Measurements from ENCODE around the gene PCDHGB4. TPM values are rescaled to one million over a fixed set of nuclear protein-coding genes. Genes with fewer than 3 reads are reported as not detected.
"Not testable (repeated sequence)": the region's sequence is repeated elsewhere in the genome, so short reads cannot be mapped to it uniquely, and the experiment has no call there.

The PCDHGB4 gene
- total RNA-seq, 2 donors from 2014 or later, result 10.7 to 13.9 TPM

GRCh38 chr5:141393267-141393666 lies 5.8 kb downstream of the PCDHGB4 start:
- Histone ChIP-seq H3K27ac (ENCODE audit: low read depth, low read length) (no peak overlapping the region), H3K36me3 (ENCODE audit: control insufficient read depth, insufficient read depth, low read length) (no peaks in the 10 kb centered on the region), H3K9me3 (ENCODE audit: control insufficient read depth, low read length) (peaks cover 66% of the 10 kb centered on the region), H3K4me3 (ENCODE audit: low read length) (no peak overlapping the region), H3K9ac (ENCODE audit: extremely low read depth, low read length, poor library complexity, severe bottlenecking) (no peak overlapping the region), H3K27me3 (ENCODE audit: control insufficient read depth, insufficient read depth, low read length, poor library complexity, severe bottlenecking) (no peaks in the 10 kb centered on the region), H3K4me1 (ENCODE audit: control insufficient read depth, insufficient read depth, low read length) (no peaks in the 10 kb centered on the region)
- no peak overlapping the region for H3K4me3 Mint-ChIP-seq
- H3K27ac Mint-ChIP-seq, result no peak overlapping the region
- DNase-seq, result no peak
- WGBS, 2 experiments (ENCODE audit: insufficient coverage in 1 of 2, insufficient read length in 1 of 2), result 94 to 97% methylated on average over 19 to 21 of the region's 21 CpGs
- H3K27me3 Mint-ChIP-seq (ENCODE audit: insufficient read depth), result peaks cover 9% of the 10 kb centered on the region
- TF ChIP-seq CTCF (conservative IDR thresholded peaks at IDR 0.05), result no peak
- peaks cover 63% of the 10 kb centered on the region for H3K36me3 Mint-ChIP-seq (ENCODE audit: low read depth)
- H3K4me1 Mint-ChIP-seq, result no peaks in the 10 kb centered on the region
- peaks cover 89% of the 10 kb centered on the region for H3K9me3 Mint-ChIP-seq

GRCh38 chr5:141394401-141395187 lies 7.1 kb downstream of the PCDHGB4 start:
- H3K36me3 Mint-ChIP-seq (ENCODE audit: low read depth), result peaks cover 60% of the 10 kb centered on the region
- 92 to 98% methylated on average over 24 to 41 of the region's 53 CpGs for WGBS, 2 experiments (ENCODE audit: insufficient coverage in 1 of 2, insufficient read length in 1 of 2)
- H3K36me3 ChIP-seq (ENCODE audit: control insufficient read depth, insufficient read depth, low read length); H3K27me3 Mint-ChIP-seq (ENCODE audit: insufficient read depth); H3K27me3 ChIP-seq (ENCODE audit: control insufficient read depth, insufficient read depth, low read length, poor library complexity, severe bottlenecking); H3K9ac ChIP-seq (ENCODE audit: extremely low read depth, low read length, poor library complexity, severe bottlenecking); H3K4me1 ChIP-seq (ENCODE audit: control insufficient read depth, insufficient read depth, low read length); H3K4me3 ChIP-seq (ENCODE audit: low read length); DNase-seq; H3K4me1 Mint-ChIP-seq; H3K4me3 Mint-ChIP-seq; H3K27ac Mint-ChIP-seq; H3K27ac ChIP-seq (ENCODE audit: low read depth, low read length): not testable (repeated sequence)
- peaks cover 71% of the 10 kb centered on the region for H3K9me3 ChIP-seq (ENCODE audit: control insufficient read depth, low read length)
- peaks cover 89% of the 10 kb centered on the region for H3K9me3 Mint-ChIP-seq

GRCh38 chr5:141397756-141398551 lies 10.5 kb downstream of the PCDHGB4 start, which contains the start of gene PCDHGB5:
Gene PCDHGB5 (plus strand): TSS chr5:141397947. CDS start chr5:141398128, 181 bp downstream.
- not testable (repeated sequence) for H3K4me1 ChIP-seq (ENCODE audit: control insufficient read depth, insufficient read depth, low read length); H3K27ac ChIP-seq (ENCODE audit: low read depth, low read length); H3K27me3 Mint-ChIP-seq (ENCODE audit: insufficient read depth); H3K9ac ChIP-seq (ENCODE audit: extremely low read depth, low read length, poor library complexity, severe bottlenecking); H3K4me1 Mint-ChIP-seq; DNase-seq; H3K27me3 ChIP-seq (ENCODE audit: control insufficient read depth, insufficient read depth, low read length, poor library complexity, severe bottlenecking); H3K36me3 ChIP-seq (ENCODE audit: control insufficient read depth, insufficient read depth, low read length)
- WGBS, 2 experiments (ENCODE audit: insufficient coverage in 1 of 2, insufficient read length in 1 of 2), result 80 to 90% methylated on average over 9 to 19 of the region's 43 CpGs
- Histone ChIP-seq H3K9me3 (ENCODE audit: control insufficient read depth, low read length) (peaks cover 61% of the 10 kb centered on the region), H3K4me3 (ENCODE audit: low read length) (peak within 1 kb of the TSS; percentile 0)
- H3K36me3 Mint-ChIP-seq (ENCODE audit: low read depth), result peaks cover 51% of the 10 kb centered on the region
- peaks cover 83% of the 10 kb centered on the region for H3K9me3 Mint-ChIP-seq
- peak; percentile 79 for TF ChIP-seq CTCF (conservative IDR thresholded peaks at IDR 0.05)
- H3K4me3 Mint-ChIP-seq, result peak within 1 kb of the TSS; percentile 64
- peak within 1 kb of the TSS; percentile 64 for H3K27ac Mint-ChIP-seq

All from endodermal cell (in vitro differentiated cells).